HL-60/S4 treated with phorbol 12-myristate 13-acetate at 8.2 ng/mL for 4 days and 3 days (cell line): Measurements from ENCODE around the gene PEX14.

Experiments
- in situ Hi-C: fragments of 300-500 bp; cut with MboI; formaldehyde crosslinking; loops from 2 replicates; pipeline ENCODE4 v1.15.0; 2022; ENCODE audit warnings: low sequenced_read_pairs

Gene PEX14

GRCh38 chr1:10642403-10643080, 167.8 kb downstream of the PEX14 start:
- in situ Hi-C loops: no loop called here

DNA sequence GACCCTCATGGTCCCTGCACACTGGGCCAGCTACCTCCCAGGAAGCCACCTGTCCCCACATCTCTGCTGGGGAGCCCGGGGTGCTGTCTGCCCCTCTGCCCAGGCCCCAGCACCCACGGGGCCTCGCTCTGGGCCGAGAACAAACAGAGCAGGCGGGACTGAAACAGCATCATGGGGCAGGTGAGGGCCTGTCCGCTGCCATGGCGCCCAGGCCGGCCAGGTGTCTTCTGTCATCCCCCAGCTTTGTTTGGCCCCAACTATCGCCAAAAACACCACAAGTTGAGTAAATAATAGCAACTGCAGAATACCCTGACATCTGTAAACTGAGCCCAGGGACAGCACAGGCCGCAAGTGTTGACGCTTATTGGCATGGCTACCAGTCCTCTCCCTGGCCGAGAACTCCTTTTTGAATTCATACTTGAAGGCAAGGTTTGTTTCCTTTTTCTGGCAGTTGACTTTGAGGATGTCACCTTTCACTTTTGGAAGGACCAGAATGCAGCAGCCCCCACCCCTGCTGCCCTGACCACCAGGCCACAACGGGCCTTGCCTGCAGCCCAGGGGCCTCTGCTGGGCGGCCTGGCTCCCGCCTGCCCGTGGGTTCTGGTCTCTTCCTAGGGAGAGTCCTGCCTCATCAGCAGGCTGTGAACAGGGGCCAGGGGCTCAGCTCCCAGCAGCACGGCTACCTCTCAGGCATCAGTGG, 169.0 kb downstream of the PEX14 start:
- in situ Hi-C loops: no loop called here

DNA sequence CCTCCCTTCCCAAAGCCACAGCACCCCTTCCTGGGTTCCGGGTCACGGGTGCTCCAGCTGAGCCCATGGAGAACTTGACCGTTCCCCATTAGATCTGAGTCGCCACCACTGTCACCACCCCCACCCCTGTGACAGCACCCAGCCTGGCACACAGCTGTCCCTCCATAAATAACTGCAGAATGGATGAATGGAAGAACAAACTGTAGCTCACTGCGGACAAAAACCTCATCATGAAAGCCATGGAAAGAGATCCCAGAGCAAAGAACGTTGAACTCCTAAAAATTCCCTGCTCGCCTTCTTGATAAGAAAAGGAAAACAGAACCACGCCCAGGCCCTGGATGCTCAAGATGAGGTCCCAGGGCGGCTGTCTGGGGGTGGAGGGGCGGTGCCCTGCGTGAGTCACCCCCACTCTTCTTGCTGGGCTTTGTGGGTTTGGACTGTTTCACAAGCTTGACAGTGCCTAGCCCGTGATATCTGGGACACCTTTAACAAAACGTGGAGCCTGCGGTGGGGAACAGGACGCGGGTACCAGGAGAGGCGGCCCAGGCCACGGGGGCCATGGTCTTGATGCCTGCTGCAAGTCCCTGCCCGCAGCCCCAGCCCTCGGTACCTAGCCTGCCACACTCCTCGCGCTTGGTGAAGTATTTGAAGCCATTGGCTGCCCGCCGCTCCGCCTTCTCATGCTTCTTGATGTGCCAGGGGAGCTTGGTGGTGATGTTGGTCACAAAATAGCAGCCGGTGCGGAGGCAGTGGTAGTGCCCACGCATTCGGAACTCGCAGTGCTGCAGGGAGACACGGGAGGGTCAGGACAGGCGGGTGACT, 169.8 kb downstream of the PEX14 start:
- in situ Hi-C loops: no loop called here

- in situ Hi-C loops: no loop called here
These were observed 171.7 kb downstream of the PEX14 start for GRCh38 chr1:10646347-10646861.

DNA sequence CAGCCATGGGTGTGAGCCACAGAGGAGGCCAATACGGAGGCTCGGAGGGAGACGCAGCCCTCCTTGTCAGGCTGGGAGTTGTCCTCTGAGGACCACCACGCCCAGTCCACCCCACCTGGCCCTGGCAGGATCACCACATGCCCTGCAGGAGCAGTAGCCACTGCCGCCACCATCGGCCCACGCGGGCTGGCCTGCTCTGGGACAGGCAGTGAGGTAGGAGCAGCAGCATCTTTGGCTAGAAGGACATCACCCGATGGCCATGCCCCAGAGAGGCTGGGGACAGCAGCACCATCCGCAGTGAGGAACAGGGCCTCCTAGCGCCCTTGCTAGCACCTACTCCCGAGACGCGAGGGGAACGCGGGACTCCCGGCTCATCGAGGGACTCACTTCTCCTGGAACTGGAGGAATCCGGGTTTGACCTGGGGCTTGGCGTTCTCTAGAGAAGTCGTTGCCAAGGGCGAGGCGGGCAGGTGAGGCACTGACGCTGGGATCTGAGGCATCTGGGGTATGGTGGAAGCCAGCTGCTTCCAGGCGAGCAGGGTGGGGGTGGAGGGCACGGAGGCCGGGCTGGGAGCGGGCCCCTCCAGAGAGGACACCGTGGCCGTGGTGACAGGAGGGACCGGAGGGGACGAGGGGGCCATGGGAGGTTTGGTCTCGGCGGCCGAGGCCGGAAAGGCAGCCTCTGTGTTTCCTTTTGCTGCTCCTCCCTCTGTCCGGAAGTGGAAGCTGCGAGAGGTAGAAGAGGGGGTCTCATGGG, 172.8 kb downstream of the PEX14 start:
- in situ Hi-C loops: no loop called here

DNA sequence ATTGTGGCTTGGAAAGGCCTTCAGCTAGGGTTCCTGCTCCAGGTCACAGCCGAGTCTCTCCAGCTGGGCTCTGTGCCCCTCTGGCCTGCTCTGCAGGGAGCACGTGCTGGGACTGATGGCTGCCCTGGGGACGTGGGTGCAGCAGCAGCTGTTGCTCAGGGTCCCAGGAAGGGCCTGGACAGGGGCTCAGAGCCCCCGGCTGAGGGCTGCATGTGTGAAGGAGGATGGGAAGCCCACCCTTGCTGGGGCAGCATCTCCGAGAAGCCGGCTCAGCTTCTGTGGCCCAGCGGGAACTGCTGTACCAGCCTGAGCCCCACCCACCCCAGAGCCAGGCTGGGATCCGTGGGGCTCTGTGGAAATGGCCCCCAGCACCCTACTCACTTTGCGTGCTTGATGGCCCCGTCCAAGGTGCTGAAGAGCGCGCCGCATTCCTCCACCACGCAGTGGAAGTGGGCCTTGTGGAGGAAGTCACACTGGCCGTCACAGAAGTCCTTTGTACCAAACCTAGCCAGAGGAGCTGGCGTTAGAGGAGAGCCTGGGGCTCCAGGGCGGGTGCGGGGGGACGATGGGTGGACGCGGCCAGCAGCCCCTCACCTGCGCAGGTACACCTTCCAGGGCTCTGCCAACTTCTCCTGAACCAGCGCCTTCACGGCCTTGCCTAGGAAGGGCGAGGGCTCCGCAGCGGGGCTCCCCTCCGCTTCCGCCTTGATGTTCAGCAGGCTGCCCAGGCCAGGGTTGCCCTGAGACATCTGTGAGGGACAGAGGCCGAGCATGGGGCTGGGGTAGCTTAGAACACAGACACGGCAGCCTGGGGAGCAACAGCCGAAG, 174.2 kb downstream of the PEX14 start:
- in situ Hi-C loops: no loop called here

- in situ Hi-C loops: no loop called here
These were observed 174.9 kb downstream of the PEX14 start for GRCh38 chr1:10649517-10650201.

DNA sequence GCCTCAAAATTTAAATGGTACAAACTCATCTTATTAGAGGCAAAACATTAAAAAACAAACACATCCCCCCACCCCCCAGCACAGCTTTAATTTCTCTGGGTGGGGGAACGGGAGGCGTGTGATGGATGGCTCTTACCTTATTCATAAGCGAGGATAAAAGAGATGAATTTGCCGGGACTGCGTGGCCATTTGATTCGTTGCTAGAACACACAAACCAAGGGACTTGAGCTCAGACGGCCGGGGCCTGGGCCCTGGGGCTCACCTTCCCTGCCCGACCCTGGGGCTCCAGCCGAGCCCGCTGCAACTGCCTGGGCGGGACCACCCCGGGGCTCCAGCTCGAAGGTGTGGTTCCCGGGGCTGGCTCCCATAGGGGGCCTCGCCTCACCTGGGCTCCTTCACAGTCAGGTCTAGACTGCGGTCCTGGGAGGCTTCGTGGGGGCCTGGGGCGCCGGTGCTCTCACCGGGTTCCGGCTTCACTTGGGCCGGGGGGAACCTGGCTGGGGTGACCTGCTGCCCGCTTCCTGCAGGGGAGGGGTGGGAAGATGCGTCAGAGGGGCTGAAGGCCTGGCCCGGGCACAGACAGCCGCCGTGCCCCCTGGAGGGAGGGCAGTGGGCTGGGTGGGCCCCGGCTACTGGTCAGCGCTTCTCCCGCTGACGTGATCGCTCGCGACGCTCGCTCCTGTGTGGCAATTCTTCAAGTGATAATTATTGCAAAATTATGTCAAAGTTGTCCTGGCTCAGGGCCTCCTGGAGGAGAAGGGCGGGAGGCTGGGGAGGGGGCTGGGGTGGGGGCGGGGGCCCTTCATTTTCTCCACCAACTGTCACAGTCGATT, 176.0 kb downstream of the PEX14 start:
- in situ Hi-C loops: no loop called here

GRCh38 chr1:10651389-10651766, 176.6 kb downstream of the PEX14 start:
- in situ Hi-C loops: no loop called here

DNA sequence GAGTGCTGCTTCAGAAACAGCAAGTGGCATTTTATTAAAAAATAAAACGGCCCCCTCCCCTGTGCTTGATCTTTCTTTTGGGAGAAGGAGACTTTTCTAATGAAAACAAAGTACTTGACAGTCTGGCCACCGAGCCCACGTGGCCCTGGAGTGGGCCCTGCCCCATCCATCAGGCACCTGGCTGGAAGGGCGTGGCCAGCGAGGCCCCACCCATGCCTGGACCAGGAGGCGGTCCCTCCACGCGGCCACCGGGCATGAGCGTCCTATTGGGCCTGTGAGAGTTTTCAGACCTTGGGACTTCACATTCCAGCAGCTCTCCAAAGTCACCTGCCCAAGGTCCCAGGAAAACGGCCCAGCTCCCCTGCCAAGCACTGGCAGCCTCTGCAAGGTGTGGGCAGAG, 177.0 kb downstream of the PEX14 start:
- in situ Hi-C loops: no loop called here

DNA sequence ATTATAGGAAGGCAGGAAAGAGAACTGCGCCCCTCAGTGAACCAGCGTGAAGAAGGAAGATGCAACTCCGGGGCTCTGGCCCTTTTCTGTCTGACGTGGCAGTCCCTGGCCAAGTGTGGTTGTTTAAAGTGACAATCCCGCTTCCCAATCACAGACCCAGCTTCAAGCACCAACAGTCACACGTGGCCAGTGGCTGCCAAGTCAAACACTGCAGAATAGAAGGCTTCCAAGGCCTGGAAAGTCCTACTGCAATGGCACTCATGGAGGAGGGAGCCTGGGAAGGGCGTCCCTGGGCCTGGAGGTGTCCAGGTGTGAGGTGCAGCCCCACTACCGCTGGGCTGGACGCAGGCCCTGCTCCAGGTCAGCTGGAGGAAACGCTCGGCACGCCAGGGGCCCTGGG, 177.9 kb downstream of the PEX14 start:
- in situ Hi-C loops: no loop called here

- in situ Hi-C loops: no loop called here
These were observed 178.8 kb downstream of the PEX14 start for GRCh38 chr1:10653370-10654125.

DNA sequence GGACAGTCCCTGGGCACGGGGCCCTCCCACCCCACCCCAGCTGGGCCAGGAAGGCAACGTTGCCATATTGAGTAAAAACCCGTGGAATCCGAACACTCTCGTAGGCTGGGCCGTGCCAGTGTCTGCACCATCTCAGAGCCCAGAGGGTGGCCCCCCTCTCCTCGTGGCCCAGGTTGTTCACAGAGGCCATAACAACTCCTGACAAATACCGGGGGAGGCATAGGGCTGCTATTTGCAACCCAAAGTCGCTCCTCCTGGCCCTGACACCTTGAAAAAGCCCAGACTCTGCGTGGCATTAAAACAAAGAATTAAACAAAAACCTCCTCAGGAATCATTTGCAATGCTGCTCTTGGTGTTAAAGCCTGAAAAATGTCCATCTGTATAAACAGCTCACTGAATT, 180.3 kb downstream of the PEX14 start:
- in situ Hi-C loops: no loop called here

DNA sequence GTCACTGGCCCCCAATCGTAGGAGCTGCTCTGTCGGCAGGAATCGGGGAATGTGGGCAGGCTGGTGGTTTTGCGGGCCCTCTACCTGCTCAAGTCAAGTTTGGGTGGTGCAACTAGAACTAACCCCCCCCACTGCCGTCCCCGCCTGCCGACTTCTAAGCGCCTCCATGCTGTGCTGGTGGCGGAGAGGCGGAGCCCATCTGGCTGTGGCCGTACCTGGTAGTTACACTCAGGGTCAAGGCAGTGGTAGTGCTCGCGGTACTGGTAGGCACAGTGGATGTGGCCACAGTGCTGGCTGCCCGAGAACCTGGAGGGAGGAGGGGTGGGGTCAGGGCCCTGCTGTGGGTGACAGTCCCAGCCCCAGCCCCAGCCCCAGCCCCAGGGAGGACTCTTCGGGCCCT, 181.7 kb downstream of the PEX14 start:
- in situ Hi-C loops: no loop called here

- in situ Hi-C loops: no loop called here
These were observed 182.5 kb downstream of the PEX14 start for GRCh38 chr1:10657088-10657847.

DNA sequence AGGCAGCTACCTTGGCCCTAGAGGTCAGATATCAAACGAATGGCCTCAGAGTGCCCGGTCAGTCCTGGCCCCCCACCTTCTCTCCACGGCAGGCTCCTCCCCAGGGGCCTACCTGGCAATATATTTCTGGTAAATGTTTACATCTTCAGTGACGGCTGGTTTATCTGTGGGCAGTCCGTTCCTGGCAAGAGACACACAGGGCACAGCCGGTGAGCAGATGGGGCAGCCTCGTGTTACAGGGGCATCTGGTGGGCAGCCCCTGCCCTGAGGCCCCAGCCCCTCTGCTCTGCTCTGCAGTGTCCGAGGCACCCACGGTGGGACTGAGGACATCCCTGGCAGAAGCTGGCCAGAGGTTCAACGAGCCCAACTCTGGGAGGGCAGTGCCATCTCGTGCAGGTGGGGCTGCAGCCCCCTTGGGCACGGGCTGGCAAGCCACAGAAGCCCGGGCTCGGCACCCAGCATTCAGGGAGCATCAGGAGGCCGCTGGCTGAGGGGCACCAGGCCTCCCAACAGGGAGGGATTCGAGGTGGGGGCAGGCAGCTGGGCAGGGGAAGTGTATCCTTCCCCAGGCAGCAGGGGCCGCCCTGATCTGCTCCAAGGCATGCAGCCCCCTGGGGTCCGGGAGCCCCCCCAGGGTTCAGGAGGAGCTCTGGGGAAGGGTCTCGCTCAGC, 183.8 kb downstream of the PEX14 start:
- in situ Hi-C loops: no loop called here

DNA sequence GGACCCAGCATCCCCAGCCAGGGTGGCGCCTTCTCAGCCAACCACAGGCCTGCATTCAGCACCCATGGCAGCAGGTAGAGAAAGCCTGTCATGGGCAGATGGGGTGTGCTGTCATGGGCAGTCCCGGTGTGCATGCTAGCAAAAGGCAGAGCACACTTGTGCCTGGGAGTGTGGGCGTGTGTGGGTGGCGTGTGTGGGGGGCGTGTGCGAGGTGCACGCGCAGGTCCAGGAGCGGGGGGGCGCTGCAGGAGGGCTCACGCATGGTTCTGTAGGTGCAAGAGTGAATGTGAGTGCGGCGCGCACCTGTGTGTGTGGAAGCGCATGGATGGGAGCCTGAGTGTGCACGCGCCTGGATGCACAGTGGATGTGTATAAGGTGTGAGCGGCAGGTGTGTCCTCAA, 184.5 kb downstream of the PEX14 start:
- in situ Hi-C loops: no loop called here
